Prostate gland (tissue), 2 donors: ENCODE results near the gene KDELR3.

Experiments used
- CTCF ChIP-seq, 4 experiments: fragments of 200-600 bp in 2 of 4; fragments of 450-650 bp in 2 of 4; sonication (generic) in 2 of 4; IDR thresholded peaks; 1 replicate in 3 of 4; 2 replicates in 1 of 4; pipeline ENCODE4 v1.5.1; 2016 to 2019; ENCODE audit warnings: antibody characterized with exemption in 4 of 4, mild to moderate bottlenecking in 2 of 4, moderate library complexity in 2 of 4
- POLR2AphosphoS5 ChIP-seq: sonication (generic); formaldehyde crosslinking; IDR thresholded peaks from one replicate; pipeline ENCODE4 v1.6.1; 2017; ENCODE audit warnings: antibody characterized with exemption

- TF ChIP-seq POLR2AphosphoS5 (no peak), CTCF (IDR thresholded peaks at IDR 0.05) (no peak)
Observed at GRCh38 chr22:38501797-38502672, 34.1 kb downstream of the KDELR3 start.
